Gastrocnemius medialis (tissue), 4 donors: ENCODE measurements around the gene BBX.

Experiments
- CTCF ChIP-seq, 5 experiments: fragments of 450-650 bp in 3 of 5; fragments of 200-600 bp in 2 of 5; sonication (generic) in 2 of 5; IDR thresholded peaks in 4 of 5; conservative IDR thresholded peaks in 1 of 5; 1 replicate in 4 of 5; 2 replicates in 1 of 5; pipeline ENCODE4 v1.5.1; 2016 to 2019; ENCODE audit warnings: antibody characterized with exemption in 5 of 5, mild to moderate bottlenecking in 3 of 5, moderate library complexity in 3 of 5
- POLR2A ChIP-seq, 2 donors: fragments of 450-650 bp; IDR thresholded peaks; one replicate each; pipeline ENCODE4 v1.6.1; 2017; ENCODE audit warnings: antibody characterized with exemption in 2 of 2, mild to moderate bottlenecking in 2 of 2, moderate library complexity in 2 of 2

GRCh38 chr3:107841831-107842230 lies 319.1 kb downstream of the BBX start:
- TF ChIP-seq CTCF (IDR thresholded peaks at IDR 0.05 in 4 of 5, conservative IDR thresholded peaks at IDR 0.05 in 1 of 5) (no peak), POLR2A (IDR thresholded peaks at IDR 0.05) (no peak)
